Activated T-cell treated with anti-CD3 and anti-CD28 coated beads for 1 hour (primary cell): ENCODE results near the gene SEPHS2.
"Not testable (repeated sequence)": the region's sequence is repeated elsewhere in the genome, so short reads cannot be mapped to it uniquely, and the experiment has no call there.

Experiments
- DNase-seq: peaks from one replicate; pipeline ENCODE4 v3.0.0-alpha.2; 2020; ENCODE audit warnings: low read depth

The SEPHS2 gene

DNA sequence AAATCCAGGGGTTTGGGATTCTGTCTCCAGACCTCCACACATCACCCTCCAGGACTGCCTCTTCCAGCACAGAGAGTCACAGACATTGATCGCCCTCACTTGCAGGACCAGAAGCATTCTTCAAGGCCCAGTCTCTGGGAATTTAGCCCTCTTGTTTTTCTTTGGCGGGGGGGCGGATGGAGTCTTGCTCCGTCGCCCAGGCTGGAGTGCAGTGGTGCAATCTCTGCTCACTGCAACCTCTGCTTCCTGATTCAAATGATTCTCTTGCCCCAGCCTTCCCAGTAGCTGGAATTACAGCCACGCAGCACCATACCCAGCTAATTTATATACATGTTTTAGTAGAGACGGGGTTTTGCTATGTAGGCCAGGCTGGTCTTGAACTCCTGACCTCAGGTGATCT lies 18.4 kb upstream of the SEPHS2 start:
- no peak for DNase-seq

DNA sequence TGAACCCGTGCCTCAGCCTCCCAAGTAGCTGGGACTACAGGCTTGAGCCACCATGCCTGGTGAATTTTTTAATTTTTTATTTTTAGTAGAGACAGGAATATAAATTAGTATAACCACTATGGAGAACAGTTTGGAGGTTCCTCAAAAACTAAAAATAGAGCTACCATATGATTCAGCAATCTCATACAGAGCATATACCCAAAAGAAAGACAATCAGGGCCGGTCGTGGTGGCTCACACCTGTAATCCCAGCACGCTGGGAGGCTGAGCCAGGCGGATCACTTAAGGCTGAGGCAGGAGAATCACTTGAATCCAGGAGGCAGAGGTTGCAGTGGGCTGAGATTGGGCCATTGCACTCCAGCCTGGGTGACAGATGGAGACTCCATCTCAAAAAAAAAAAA lies 15.8 kb upstream of the SEPHS2 start:
- not testable (repeated sequence) for DNase-seq

DNA sequence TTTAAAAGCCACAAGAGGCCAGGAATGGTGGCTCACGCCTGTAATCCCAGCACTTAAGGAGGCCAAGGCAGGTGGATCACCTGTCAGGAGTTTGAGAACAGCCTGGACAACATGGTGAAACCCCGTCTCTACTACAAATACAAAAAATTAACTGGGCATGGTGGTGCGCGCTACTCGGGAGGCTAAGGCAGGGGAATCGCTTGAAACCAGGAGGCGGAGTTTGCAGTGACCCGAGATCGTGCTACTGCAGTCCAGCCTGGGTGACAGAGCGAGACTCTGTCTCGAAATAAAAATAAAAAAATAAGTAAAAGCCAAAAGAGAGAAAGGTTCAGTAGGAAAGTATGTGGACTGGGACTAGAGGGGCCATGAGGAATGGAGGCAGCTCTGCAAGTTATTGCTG lies 13.8 kb upstream of the SEPHS2 start:
- no peak for DNase-seq

DNA sequence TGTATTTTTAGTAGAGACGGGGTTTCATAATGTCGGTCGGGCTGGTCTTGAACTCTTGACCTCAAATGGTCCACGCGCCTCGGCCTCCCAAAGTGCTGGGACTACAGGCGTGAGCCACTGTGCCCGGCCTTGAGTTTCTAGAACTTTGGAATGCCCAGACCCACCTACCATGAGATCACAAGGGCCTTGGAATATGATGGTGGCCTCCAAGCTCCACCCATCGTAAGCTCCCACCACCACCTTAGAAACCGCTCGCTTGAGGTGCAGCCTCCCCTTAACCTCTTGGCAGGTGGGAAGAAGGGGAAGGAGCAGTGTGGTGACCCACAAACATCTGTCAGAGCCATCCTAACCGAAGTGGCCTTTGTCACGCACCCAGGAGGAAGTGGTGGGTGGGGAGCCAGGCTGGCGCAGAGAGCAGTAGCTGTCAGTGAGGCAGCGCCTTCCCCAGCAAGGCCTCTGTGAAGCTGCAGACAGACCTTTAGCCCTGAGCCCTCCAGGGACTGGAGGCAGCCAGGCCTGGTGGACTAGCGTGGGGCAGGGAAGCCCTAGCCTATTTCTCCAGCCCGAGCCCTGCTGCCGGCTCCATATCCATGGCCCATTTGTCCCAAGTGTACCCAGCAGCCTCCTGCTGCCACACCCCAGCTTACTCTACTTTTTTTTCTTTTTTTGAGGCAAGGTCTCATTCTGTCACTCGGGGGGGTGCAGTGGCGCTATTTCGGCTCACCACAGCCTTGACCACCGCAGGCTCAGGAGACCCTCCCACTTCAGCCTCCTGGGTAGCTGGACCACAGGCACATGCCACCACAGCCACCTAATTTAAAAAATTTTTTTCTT lies 13.1 kb upstream of the SEPHS2 start:
- DNase-seq, result peak; percentile 60

DNA sequence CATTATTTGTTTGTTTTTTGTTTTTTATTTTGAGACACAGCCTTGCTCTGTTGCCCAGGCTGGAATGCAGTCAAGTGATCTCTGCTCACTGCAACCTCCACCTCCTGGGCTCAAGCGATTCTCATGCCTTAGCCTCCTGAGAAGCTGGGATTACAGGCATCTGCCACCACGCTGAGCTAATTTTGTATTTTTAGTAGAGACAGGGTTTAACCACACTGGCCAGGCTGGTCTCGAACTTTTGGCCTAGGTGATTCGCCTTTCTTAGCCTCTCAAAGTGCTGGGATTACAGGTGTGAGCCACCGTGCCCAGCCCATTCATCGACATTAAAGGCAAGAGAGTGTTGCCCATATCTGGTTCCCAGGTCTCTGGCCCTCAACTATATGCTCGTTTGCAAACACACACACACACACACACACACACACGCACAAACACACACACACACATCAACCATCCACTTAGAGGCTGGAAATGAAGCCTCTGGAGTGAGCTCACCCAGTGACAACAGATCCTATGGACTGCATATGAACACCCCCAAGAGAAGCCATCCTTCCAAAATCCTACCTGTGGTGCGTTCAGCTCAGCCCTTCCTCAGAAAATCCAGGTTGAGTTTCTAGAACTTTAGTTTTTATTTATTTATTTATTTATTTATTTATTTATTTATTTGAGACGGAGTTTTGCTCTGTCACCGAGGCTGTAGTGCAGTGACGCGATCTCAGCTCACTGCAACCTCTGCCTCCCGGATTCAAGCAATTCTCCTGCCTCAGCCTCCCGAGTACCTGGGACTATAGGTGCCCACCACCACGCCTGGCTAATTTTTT lies 12.3 kb upstream of the SEPHS2 start:
- DNase-seq, result no peak

DNA sequence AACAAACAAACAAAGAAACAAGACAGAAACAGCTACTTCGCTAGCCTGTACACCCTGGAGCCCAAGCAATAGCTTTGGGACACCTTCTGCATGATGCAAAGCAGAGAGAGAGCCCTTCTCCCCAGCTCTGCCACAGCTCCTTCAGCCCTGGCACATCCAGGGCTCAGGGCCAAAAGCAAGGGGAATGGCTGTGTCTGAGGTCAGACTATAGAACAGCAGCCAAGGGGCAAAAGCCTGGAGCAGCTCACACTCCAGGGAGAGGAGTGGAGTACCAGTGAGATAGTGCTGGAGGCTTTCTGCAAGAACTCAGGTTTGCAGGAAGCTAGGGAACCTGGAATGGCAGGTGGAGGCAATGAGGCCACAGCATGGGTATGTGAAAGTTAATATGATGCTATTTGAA lies 11.6 kb upstream of the SEPHS2 start:
- no peak for DNase-seq

DNA sequence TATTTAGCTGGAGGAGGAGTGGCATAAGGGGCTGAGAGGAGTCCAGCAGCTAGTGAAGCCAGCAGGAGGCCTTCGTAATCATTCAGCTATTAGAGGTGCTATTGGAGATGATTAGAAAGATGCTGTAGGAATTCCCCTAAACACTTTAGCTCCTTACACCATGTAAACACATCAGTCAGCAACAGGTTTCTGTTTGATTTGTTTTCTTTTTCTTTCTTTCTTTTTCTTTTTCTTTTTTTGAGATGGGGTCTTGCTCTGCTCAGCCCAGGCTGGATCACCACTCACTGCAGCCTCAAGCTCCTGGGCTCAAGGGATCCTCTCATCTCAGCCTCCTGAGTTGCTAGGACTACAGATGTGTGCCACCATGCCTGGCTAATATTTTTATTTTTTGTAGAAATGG lies 10.6 kb upstream of the SEPHS2 start:
- no peak for DNase-seq

DNA sequence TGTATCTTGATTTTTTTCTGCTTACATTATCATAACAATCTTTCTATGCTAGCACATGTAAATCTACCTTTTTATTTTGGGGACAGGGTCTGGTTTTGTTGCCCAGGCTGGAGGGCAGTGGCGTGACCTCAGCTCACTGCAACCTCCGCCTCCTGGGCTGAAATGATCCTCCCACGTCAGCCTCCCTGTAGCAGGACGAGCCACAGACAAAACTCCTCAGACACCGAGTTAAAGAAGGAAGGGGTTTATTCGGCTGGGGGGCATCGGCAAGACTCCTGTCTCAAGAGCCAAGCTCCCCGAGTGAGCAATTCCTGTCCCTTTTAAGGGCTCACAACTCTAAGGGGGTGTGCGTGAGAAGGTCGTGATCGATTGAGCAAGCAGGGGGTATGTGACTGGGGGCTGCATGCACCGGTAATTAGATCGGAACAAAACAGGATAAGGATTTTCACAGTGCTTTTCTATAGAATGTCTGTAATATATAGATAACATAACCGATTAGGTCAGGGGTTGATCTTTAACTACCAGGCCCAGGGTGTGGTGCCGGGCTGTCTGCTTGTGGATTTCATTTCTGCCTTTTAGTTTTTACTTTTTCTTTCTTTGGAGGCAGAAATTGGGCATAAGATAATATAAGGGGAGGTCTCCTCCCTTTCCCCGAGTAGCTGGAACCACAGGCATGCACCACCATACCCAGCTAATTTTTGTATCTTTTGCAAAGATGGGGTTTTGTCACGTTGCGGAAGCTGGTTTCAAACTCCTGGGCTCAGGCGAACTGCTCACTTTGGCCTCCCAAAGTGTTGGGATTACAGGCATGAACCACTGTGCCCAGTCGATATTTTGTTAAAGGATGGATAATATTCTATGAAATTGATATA lies 7.3 kb upstream of the SEPHS2 start:
- not testable (repeated sequence) for DNase-seq

DNA sequence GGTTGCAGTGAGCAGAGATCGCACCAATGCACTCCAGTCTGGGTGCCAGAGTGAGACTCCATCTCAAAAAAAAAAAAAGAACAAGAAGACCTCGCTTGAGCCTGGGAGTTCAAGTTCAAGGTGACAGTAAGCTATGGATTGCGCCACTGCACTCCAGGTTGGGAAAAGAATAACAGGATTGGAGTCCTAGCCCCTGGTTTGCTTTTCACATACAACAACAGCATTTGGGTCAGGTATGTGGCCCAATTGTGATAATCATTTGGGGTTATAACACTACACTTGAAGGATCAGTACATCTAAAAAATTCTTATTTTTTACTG lies 3.4 kb upstream of the SEPHS2 start:
- DNase-seq, result no peak

DNA sequence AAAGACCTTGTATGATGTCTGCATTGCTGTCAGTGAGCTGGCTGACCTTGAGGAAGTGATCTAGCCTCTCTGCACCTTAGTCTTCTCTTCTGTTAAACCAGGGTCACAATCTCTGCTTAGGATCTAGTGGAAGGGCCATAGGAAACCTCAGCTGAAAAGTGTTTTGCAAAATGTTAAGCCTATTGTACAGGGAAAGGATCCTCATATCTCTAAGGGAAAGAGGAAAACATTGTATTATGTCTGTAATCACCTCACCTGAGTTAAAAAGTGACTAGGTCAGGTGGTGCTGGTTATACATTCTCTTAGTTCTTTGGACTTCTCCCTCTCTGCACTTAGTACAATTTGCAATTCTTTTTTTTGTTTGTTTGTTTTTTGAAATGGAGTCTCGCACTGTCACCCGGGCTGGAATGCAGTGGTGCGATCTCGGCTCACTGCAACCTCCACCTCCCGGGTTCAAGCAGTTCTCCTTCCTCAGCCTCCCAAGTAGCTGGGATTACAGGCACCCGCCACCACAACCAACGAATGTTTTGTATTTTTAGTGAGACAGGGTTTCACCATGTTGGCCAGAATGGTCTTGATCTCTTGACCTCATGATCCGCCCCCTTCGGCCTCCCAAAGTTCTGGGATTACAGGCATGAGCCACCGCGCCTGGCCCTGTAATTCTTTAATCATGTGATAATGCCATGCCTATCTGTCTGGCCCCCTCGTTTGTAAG lies 2.0 kb upstream of the SEPHS2 start:
- DNase-seq, result no peak

DNA sequence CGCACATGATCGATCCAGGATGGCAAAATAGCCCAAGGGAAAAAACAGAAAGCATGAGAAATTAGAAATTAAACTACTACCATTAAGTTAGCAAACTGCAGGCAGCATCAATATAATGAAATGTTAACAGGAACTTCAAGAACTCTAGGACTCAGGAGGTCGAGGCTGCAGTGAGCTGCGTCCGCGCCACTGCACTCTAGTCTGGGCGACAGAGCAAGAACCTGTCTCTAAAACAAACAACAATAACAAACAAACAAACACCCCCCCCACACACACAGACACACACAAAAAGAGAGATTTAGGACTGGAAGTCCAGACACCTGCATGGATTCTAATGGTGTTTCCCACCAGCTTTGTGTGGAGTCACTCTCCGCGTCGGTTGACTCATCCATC lies 525 bp upstream of the SEPHS2 start:
- no peak for DNase-seq

DNA sequence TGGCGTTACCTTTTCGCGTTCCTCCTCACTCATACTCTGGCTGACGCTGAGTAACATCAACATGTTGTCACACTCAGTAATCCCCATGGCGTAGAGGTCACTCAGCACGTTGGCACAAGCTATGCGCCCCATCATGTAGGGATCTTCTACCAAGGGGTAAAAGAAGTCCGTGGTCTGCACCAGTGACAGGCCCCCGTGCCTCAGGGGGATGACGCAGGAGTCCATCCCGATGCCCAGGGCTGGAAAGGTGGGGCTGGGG lies 596 bp downstream of the SEPHS2 start:
- no peak for DNase-seq

DNA sequence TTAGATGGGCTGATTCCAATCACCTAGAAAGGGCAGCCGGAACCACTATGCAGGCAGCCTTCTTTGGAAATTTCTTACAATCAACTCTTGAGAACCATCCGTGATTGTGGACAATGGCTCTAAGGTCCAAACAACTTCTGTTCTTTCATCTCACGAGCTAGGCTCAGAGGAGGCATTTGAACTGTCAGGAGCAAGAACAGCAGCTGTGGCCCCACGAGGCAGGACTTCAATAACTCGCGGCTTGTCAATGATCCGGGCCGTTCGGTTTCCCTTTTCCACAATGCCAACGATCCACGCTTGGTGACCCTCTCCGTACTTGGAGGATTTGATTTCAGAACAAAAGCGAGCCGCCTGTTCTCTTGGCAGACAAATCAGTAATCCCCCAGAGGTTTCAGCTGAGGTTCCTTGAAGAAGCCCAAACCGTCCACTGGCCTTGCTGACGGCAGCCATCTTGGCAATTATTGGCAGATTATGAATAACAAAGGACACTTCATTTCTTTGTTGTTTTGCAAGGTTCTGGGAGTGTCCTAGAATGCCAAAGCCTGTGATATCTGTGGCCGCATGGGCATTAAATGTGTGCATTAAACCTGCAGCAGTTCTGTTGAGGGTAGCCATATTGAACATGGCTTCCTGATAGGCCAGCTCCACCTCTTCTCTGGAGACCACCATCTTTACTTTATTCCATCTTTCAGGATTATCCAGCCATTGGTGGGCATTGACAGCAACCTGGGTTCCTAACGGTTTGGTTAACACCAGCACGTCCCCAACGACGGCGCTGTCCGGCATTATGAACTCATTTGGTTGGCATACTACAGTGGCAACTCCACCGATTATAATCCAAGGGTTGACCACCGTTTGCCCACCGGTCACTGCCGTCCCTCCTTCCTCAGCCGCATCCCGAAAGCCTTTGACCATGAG lies 1.2 kb downstream of the SEPHS2 start:
- DNase-seq, result no peak

DNA sequence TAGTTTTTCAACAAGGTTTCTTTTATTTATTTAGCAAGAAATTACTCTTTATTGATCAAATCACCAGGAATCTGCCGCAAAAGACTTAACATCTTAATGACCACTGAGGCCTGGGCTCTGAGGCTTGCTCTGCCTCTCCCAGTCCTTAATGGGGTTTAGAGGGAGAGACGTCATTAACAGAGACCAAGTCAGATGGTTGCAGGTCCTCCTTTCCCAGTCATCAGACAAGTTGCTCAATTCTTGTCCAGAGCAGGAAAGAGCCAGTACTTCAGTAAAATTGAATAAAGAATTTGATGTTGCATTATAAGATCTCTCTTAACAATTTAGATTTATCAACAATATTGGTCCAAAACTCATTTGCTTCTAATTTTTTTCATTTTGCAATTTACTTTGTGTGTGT lies 2.0 kb downstream of the SEPHS2 start:
- no peak for DNase-seq

DNA sequence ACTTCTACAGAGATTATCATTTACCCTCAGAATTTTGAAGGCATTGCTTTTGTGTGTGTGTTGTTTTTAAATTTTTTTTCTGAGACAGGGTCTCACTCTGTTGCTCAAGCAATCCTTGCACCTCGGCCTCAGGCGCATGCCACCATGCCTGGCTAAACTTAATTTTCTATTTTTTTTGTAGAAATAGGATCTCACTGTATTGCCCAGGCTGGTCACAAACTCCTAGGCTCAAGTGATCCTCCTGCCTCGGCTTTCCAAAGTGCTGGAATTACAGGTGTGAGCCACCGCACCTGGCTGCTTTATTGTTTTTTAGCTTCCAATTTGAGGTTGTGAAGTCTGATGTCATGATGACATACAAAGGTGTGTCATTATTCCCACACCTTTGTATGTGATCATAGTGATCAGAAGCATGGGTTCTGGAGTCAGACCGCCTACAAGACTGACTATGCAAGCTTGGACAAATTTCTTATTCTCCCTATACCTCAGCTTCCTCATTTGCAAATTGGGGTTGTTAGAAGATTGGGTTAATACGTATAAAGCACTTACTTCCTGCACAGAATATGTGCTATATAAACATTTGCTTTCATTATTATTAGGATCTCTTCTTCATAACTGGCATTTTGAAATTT lies 5.8 kb downstream of the SEPHS2 start:
- DNase-seq, result no peak

DNA sequence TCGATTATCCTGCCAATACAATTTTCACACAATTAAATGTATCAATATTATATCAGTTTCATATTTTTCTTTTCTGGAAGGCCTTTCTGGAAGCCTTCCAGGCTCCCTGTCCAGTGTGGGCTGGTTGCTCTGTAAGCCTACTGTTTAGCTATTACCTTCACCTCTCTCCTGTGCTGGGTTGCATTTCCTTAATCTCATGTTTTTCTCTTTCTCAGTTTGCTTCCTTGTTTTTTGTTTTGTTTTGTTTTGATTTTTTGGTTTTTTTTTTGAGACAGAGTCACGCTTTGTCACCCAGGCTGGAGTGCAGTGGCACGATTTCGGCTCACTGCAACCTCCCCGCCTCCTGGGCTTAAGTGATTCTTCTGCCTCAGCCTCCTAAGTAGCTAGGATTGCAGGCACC lies 6.8 kb downstream of the SEPHS2 start:
- DNase-seq, result no peak

DNA sequence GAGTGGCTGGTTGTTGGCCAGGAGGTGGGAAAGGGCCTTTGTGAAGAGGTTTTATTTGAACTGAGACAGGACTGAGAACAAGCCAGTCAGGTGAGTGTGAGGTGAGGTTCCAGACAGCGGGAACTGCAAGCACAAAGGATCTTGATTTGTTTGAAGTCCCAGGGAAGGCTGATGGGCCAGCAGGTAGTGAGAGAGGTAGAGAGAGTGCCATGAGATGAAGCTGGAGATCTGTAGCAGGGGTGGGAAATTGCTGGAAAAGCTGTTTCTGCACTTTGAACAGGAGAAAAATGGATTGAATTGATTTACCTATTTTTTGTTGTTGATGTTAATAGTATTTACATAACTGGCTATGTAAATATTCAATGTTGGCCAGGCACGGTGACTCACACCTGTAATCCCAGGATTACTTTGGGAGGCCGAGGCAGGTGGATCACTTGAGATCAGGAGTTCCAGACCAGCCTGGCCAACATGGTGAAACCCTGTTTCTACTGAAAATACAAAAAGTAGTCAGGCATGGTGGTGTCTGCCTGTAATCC lies 8.1 kb downstream of the SEPHS2 start:
- DNase-seq, result no peak

DNA sequence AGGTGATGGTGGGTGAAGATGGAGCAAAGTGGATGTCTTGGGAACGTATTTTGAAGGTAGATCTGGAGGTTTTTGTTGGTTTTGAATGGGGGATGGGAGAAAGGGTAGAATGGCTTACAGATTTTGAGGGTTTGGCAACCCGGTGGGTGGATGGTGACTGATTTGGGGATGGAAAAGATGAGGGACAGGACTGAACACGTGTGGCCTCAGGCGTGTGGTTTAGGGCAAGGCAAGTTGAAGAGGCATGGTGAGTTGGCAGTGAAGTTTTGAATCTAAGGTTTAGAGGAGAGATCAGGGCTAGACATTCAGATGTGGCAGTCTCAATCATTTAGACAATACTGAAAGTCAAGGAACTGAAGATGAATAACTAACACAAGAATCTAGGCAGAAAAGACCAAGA lies 10.8 kb downstream of the SEPHS2 start:
- DNase-seq, result no peak

DNA sequence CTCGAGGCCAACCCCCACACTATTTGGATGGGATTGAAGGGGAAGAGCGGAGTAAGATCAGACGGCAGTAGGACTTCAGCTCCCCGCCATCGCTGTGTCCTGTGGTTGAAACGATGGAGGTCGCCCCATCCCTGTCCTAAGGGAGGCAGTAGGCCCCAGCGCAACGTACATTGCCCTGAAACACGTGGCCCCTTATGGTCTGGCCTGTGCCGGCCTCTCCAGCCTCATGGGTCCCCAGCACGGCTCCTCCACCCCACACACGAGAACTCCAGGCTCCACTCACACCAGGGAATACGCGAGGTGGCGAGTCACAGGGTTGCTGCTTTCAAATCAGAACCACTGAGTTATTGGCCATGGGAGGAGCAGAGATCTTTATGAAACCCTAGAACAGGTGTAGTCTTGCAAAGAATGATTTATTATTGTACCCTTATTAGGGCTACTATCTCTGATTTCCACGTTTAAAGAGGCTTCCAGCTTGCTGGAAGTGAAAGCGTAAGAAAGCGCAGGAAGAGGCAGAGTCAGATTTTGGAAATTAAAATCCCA lies 15.2 kb downstream of the SEPHS2 start:
- no peak for DNase-seq
